Measurements from ENCODE around the gene BLACAT1. TPM values are rescaled to one million over a fixed set of nuclear protein-coding genes. Genes with fewer than 3 reads are reported as not detected.

The BLACAT1 gene
- total and polyA plus RNA-seq, 9 of the 15 experiments (the other 6 are each of a cell fraction or from before 2014, with no cell fraction given) = 0.10 to 5.9 (median 0.73) TPM

DNA sequence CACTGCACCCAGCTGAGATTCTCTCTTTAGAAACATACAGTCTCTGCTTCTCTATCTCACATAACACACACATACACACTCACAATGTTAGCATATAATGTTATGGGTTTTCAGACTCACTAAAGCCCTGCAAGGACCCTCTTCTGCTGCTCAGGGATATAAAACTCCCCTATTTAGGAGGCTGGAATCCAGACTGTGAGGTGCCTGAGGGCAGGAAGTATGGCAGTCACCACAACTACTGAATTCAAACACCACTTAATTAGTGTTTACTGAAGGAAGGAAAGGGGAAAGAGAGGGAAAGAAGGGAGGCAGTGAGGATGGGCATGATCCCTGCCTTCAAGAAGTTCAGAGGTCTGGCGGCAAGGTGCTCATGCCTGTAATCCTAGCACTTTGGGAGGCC lies 40.8 kb upstream of the BLACAT1 start (continued):
- TF ChIP-seq, protein P1, sequence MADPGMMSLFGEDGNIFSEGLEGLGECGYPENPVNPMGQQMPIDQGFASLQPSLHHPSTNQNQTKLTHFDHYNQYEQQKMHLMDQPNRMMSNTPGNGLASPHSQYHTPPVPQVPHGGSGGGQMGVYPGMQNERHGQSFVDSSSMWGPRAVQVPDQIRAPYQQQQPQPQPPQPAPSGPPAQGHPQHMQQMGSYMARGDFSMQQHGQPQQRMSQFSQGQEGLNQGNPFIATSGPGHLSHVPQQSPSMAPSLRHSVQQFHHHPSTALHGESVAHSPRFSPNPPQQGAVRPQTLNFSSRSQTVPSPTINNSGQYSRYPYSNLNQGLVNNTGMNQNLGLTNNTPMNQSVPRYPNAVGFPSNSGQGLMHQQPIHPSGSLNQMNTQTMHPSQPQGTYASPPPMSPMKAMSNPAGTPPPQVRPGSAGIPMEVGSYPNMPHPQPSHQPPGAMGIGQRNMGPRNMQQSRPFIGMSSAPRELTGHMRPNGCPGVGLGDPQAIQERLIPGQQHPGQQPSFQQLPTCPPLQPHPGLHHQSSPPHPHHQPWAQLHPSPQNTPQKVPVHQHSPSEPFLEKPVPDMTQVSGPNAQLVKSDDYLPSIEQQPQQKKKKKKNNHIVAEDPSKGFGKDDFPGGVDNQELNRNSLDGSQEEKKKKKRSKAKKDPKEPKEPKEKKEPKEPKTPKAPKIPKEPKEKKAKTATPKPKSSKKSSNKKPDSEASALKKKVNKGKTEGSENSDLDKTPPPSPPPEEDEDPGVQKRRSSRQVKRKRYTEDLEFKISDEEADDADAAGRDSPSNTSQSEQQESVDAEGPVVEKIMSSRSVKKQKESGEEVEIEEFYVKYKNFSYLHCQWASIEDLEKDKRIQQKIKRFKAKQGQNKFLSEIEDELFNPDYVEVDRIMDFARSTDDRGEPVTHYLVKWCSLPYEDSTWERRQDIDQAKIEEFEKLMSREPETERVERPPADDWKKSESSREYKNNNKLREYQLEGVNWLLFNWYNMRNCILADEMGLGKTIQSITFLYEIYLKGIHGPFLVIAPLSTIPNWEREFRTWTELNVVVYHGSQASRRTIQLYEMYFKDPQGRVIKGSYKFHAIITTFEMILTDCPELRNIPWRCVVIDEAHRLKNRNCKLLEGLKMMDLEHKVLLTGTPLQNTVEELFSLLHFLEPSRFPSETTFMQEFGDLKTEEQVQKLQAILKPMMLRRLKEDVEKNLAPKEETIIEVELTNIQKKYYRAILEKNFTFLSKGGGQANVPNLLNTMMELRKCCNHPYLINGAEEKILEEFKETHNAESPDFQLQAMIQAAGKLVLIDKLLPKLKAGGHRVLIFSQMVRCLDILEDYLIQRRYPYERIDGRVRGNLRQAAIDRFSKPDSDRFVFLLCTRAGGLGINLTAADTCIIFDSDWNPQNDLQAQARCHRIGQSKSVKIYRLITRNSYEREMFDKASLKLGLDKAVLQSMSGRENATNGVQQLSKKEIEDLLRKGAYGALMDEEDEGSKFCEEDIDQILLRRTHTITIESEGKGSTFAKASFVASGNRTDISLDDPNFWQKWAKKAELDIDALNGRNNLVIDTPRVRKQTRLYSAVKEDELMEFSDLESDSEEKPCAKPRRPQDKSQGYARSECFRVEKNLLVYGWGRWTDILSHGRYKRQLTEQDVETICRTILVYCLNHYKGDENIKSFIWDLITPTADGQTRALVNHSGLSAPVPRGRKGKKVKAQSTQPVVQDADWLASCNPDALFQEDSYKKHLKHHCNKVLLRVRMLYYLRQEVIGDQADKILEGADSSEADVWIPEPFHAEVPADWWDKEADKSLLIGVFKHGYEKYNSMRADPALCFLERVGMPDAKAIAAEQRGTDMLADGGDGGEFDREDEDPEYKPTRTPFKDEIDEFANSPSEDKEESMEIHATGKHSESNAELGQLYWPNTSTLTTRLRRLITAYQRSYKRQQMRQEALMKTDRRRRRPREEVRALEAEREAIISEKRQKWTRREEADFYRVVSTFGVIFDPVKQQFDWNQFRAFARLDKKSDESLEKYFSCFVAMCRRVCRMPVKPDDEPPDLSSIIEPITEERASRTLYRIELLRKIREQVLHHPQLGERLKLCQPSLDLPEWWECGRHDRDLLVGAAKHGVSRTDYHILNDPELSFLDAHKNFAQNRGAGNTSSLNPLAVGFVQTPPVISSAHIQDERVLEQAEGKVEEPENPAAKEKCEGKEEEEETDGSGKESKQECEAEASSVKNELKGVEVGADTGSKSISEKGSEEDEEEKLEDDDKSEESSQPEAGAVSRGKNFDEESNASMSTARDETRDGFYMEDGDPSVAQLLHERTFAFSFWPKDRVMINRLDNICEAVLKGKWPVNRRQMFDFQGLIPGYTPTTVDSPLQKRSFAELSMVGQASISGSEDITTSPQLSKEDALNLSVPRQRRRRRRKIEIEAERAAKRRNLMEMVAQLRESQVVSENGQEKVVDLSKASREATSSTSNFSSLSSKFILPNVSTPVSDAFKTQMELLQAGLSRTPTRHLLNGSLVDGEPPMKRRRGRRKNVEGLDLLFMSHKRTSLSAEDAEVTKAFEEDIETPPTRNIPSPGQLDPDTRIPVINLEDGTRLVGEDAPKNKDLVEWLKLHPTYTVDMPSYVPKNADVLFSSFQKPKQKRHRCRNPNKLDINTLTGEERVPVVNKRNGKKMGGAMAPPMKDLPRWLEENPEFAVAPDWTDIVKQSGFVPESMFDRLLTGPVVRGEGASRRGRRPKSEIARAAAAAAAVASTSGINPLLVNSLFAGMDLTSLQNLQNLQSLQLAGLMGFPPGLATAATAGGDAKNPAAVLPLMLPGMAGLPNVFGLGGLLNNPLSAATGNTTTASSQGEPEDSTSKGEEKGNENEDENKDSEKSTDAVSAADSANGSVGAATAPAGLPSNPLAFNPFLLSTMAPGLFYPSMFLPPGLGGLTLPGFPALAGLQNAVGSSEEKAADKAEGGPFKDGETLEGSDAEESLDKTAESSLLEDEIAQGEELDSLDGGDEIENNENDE (IDR thresholded peaks at IDR 0.05; ENCODE audit: low read depth, low read length) = no peak
- no peak for TF ChIP-seq KDM5B (IDR thresholded peaks at IDR 0.05; ENCODE audit: insufficient replicate concordance, low read depth, low read length)
- no peak for TF ChIP-seq ZNF277 (CRISPR knock-in tag; IDR thresholded peaks at IDR 0.05; ENCODE audit: borderline replicate concordance)
- no peak for TF ChIP-seq CLOCK (CRISPR knock-in tag; IDR thresholded peaks at IDR 0.05; ENCODE audit: borderline replicate concordance)
- no peak for TF ChIP-seq MEIS2 (IDR thresholded peaks at IDR 0.05; ENCODE audit: partially characterized antibody)
- TF ChIP-seq MTF1 (CRISPR knock-in tag; IDR thresholded peaks at IDR 0.05; ENCODE audit: borderline replicate concordance) = no peak
- TF ChIP-seq HNRNPLL (IDR thresholded peaks at IDR 0.05; ENCODE audit: low read depth, low read length, poor library complexity, severe bottlenecking) = no peak
- TF ChIP-seq TAF9B (IDR thresholded peaks at IDR 0.05; ENCODE audit: partially characterized antibody) = no peak
